Upper lobe of left lung (tissue), 4 donors: Measurements from ENCODE around the gene KRTAP5-1.
"Not testable (repeated sequence)": the region's sequence is repeated elsewhere in the genome, so short reads cannot be mapped to it uniquely, and the experiment has no call there.

Experiments used
- EP300 ChIP-seq, 4 donors: sonication (generic); formaldehyde crosslinking; IDR thresholded peaks; one replicate each; pipeline ENCODE4 v1.5.1; 2017; ENCODE audit warnings: antibody characterized with exemption in 4 of 4, control low read depth in 2 of 4
- POLR2A ChIP-seq, 4 donors: fragments of 450-650 bp; IDR thresholded peaks; one replicate each; pipeline ENCODE4 v1.5.1; 2016 to 2017; ENCODE audit warnings: antibody characterized with exemption in 4 of 4, mild to moderate bottlenecking in 2 of 4
- POLR2AphosphoS5 ChIP-seq, 2 donors: sonication (generic); formaldehyde crosslinking; IDR thresholded peaks; one replicate each; pipeline ENCODE4 v1.5.1; 2017; ENCODE audit warnings: antibody characterized with exemption in 2 of 2
- TF ChIP-seq, protein P1 (sequence below), 6 experiments: fragments of 450-650 bp in 4 of 6; fragments of 200-600 bp in 2 of 6; sonication (generic) in 2 of 6; IDR thresholded peaks; one replicate each; pipeline ENCODE4 v1.5.1; 2016 to 2019; ENCODE audit warnings: antibody characterized with exemption in 6 of 6

DNA sequence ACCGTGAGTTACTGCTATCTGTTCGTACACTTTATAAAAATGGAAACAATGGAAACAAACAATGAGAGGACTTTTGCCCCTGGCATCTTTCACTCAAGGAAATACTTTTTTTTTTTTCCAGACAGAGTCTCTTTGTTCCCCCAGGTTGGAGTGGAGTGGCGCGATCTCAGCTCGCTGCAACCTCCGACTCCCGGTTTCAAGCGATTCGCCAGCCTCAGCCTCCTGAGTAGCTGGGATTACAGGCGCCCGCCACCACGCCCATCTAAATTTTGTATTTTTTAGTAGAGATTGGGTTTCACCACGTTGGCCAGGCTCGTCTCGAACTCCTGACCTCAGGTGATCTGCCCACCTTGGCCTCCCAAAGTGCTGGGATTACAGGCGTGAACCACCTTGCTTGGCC lies 9.3 kb downstream of the KRTAP5-1 start:
- TF ChIP-seq POLR2AphosphoS5, POLR2A, EP300 (IDR thresholded peaks at IDR 0.05): not testable (repeated sequence)
- TF ChIP-seq, protein P1, sequence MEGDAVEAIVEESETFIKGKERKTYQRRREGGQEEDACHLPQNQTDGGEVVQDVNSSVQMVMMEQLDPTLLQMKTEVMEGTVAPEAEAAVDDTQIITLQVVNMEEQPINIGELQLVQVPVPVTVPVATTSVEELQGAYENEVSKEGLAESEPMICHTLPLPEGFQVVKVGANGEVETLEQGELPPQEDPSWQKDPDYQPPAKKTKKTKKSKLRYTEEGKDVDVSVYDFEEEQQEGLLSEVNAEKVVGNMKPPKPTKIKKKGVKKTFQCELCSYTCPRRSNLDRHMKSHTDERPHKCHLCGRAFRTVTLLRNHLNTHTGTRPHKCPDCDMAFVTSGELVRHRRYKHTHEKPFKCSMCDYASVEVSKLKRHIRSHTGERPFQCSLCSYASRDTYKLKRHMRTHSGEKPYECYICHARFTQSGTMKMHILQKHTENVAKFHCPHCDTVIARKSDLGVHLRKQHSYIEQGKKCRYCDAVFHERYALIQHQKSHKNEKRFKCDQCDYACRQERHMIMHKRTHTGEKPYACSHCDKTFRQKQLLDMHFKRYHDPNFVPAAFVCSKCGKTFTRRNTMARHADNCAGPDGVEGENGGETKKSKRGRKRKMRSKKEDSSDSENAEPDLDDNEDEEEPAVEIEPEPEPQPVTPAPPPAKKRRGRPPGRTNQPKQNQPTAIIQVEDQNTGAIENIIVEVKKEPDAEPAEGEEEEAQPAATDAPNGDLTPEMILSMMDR (IDR thresholded peaks at IDR 0.05): not testable (repeated sequence)
